OCI-LY1 (cell line): ENCODE data around the gene GNAI1.

Experiments used
- CTCF ChIP-seq: fragments of 200-600 bp; sonication (generic), shearing (Covaris generic); IDR thresholded peaks from 2 replicates; pipeline ENCODE4 v1.5.1; 2017; ENCODE audit warnings: mild to moderate bottlenecking, antibody characterized with exemption, low read length, moderate library complexity, mixed read lengths
- EZH2 ChIP-seq: fragments of 200-600 bp; sonication (generic), shearing (Covaris generic); IDR thresholded peaks from 2 replicates; pipeline ENCODE4 v1.8.0; 2017; ENCODE audit warnings: borderline replicate concordance, mixed run types, mild to moderate bottlenecking, antibody characterized with exemption, low read length, moderate library complexity, mixed read lengths

GRCh38 chr7:80087051-80087770 is 47.4 kb upstream of the GNAI1 start:
- TF ChIP-seq CTCF (no peak), EZH2 (no peak)
